GM12874 (cell line): ENCODE measurements around the gene PLXNA2.
A peak's percentile ranks its signal among the peaks of the same experiment; 100 is the strongest.

ENCODE experiments used
- TF ChIP-seq, protein P1 (sequence below): IDR thresholded peaks from 2 replicates; pipeline ENCODE4 v1.5.1; 2011; ENCODE audit warnings: low read depth, mild to moderate bottlenecking, control low read depth, low read length, moderate library complexity; ENCODE audit not compliant: insufficient read depth

PLXNA2 gene

DNA sequence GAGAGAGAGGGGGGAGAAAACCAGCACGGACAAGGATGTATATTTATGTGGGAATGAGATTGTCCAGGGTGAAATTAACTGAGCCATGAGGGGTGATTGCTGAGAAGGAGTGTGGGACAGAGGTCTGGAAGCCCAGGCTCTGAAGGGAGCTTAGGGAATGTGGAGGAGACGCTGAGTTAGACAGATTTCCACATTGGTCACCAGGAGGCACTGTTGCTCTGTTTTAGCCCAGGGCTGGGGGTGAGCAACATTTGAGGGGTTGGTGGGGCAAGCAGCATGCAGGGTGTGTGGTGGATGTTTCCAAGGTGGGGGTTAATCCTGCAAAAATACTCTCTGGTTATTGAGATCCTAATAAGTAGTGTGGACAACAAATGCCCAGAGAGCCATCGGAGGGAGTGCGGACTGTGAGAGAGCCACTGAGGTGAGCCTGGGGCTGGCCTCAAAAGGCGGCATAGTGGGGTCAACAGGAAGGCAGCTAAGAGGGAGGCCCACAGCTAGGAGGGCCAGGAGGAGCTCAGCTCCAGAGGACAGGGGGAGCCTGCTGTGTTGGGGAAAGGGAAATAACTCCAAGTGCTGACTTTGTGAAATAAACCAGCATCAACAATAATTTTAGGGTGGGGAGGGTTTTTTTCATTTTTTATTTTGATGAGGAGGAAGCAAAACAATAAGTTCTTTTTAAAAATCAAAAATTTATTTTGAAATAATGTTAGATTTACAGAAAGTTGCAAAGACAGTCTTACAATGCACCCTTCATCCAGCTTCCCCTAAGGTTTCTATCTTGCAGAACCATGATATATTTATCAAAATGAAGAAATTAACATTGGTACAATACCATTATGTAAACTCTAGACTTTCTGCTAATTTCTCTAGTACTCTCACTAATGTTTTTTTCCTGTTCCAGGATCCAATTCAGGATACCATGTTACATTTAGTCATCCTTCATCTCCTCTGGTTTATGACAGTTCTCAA, 250.4 kb downstream of the PLXNA2 start:
- TF ChIP-seq, protein P1, sequence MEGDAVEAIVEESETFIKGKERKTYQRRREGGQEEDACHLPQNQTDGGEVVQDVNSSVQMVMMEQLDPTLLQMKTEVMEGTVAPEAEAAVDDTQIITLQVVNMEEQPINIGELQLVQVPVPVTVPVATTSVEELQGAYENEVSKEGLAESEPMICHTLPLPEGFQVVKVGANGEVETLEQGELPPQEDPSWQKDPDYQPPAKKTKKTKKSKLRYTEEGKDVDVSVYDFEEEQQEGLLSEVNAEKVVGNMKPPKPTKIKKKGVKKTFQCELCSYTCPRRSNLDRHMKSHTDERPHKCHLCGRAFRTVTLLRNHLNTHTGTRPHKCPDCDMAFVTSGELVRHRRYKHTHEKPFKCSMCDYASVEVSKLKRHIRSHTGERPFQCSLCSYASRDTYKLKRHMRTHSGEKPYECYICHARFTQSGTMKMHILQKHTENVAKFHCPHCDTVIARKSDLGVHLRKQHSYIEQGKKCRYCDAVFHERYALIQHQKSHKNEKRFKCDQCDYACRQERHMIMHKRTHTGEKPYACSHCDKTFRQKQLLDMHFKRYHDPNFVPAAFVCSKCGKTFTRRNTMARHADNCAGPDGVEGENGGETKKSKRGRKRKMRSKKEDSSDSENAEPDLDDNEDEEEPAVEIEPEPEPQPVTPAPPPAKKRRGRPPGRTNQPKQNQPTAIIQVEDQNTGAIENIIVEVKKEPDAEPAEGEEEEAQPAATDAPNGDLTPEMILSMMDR = peak; percentile 43; the same call in 1 of the 2 replicates

DNA sequence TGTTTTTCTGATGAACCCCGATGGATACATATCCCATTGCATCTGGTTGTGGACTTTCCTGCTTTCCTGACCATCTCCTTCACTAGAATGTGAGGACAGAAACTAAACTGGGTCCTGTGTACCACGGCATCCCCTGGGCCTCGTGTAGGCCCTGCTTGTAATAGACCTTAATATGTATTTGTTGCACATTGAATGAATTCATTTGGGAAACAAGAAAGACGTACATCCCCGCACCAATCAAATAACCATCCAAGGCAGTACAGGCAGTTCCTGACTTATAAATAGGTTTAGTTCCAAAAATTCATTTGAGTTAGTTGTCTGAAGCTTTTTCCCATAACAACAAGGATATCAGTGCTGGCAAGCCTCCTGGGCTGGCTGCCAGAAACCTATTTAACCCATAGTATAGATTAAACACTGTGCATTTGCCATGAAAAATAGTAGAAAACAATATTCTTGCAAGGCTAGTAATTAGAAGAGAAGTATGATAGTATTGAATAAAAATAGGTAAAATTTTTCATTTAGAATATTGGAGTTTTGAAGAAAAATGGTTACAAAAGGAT, 251.4 kb downstream of the PLXNA2 start:
- TF ChIP-seq, protein P1 = no peak

DNA sequence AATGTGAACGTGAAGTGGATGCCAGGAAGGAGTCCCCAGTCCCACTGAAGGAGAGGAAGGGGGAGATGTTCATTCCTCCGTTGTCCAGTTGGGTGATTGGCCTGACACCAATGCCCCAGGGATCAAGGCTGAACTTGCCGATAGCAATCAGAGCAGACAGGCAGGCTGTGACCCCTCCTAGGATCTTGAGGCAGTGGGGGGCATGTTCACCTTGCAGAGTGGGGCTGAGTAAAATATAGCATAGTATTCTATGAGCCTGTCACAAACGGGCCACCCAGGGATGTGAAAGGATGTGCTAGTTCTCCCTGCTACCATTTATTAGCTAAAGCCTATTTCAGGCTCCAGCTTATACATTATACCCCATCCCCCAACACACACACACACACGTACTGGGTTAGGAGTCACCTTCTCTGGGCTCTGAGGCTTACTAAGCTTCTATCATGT, 252.6 kb downstream of the PLXNA2 start:
- TF ChIP-seq, protein P1 = no peak

DNA sequence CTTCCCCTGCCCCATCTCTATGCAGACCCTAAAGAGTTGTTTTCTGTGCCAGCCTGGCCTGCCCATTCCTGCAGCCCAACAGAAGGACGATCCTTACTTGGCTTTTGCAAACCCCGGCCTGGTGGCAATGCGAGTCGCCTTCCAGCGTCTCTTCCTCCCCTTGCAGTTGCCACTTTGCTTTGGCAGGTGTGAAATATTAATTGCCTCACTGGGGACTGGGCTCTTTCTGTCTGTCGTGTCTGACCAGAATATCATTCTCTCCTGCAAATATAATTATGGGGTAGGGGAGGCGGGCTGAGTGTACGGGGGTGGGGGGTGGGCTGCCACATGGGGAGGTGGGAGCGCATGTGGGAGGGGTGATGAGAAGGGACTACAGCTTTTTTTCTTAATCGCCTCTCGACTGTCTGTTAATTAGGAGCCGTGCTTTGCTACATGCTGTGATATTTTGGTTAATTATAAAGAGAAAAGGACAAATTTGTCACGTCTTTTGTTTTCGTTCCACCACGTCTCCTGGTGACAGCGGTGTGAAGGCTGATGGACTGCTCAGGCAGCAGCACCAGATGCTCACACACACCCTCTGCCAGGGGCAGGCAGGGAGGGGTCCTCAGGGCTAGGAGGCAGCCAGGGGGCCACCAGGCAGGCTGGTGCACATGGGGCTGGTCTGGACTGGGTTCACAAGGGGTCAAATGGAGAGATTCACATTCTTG, 253.2 kb downstream of the PLXNA2 start:
- TF ChIP-seq, protein P1 = no peak

DNA sequence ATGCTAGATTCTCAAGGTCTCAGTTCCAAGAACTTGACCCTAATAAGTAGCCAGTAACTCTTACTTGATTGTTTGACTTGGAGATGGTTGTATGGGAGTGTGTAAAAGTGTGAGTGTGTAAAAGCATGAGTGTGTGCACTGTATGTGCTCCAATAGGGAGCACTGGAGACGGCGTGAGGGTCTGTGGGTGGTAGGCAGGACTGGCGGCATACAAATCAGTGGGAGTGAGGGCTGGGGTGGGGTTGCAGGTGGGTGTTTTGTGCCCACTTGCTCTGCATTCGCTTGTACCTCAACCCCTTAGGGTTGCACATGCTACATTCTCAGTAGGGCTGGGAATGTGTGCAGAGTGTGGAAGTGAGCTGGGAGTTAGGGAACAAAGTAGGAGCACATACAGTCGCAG, 253.7 kb downstream of the PLXNA2 start:
- TF ChIP-seq, protein P1 = no peak

DNA sequence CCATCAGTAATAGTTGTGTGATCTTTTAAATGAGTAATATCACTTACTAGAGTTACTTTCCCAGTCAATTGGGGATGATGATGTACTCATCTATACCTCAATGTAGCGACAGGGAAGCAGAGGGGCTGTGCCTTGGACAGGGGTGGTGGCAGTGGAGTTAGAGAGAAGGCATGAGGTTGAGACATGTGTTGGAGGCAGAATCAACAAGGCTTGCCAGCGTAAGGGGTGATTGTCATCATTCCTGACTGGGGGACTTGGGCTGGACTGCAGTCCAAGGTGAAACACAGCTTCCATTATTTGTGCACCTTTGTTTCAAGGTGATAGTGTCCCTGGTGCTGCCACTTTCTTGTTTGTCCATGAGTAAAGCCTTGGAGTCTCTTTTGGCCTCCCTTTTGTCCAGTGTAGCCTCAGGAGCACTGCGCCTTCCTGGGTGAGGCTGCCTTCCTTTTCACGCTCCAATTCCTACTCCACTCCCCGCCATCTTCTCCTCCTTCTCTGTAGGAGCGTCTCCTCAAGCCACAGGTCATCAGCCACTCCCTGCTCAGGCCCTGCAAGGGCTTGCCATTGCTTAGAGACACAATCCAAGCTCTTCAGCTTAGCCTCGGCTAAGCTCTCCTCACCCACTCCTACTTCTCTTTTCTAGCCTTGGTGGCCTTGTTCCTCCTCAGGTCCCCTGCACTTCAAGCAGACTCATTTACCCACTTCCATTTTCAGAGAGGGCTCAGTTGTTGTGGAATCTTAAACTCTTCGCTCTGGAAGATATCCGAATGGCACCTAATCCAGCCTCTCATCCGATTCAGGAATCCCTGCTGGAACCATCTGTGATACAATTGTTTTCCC, 255.6 kb downstream of the PLXNA2 start:
- TF ChIP-seq, protein P1 = no peak
